ENCODE measurements around the gene LY9.
A peak's percentile ranks its signal among the peaks of the same experiment; 100 is the strongest.
"Not testable (repeated sequence)": the region's sequence is repeated elsewhere in the genome, so short reads cannot be mapped to it uniquely, and the experiment has no call there.

The LY9 gene

GRCh38 chr1:160772331-160772730 is 23.6 kb upstream of the LY9 start:
- Histone ChIP-seq H3K4me3 (no peak overlapping the region), H3K27ac (no peak overlapping the region)

GRCh38 chr1:160773093-160773492 is 22.9 kb upstream of the LY9 start:
- H3K4me3 ChIP-seq, result no peak overlapping the region
- H3K27ac ChIP-seq, result no peak overlapping the region

GRCh38 chr1:160774886-160775719 is 20.9 kb upstream of the LY9 start:
- Histone ChIP-seq H3K27ac (no peak overlapping the region), H3K4me3 (no peak overlapping the region)

GRCh38 chr1:160776178-160776577 is 19.8 kb upstream of the LY9 start:
- no peak overlapping the region for H3K4me3 ChIP-seq
- no peak overlapping the region for H3K27ac ChIP-seq

- Histone ChIP-seq H3K27ac (no peak overlapping the region), H3K4me3 (no peak overlapping the region)
These were observed 18.4 kb upstream of the LY9 start for GRCh38 chr1:160777486-160778089.

- H3K4me3 ChIP-seq, result no peak overlapping the region
- no peak overlapping the region for H3K27ac ChIP-seq
These were observed 17.0 kb upstream of the LY9 start for GRCh38 chr1:160778976-160779375.

GRCh38 chr1:160779626-160780397 is 16.2 kb upstream of the LY9 start:
- H3K27ac ChIP-seq, result peak overlapping the region in 3 of 21 experiments; percentile 33 to 86 (median 51)
- H3K4me3 ChIP-seq, result no peak overlapping the region

GRCh38 chr1:160780398-160780755 is 15.6 kb upstream of the LY9 start:
- Histone ChIP-seq H3K4me3 (no peak overlapping the region), H3K27ac (peak overlapping the region in 3 of 21 experiments; percentile 51 to 86 (median 69))

- H3K4me3 ChIP-seq, result no peak overlapping the region
- peak overlapping the region in 19 of 21 experiments; percentile 14 to 86 (median 58) for H3K27ac ChIP-seq
These were observed 14.7 kb upstream of the LY9 start for GRCh38 chr1:160781186-160781766.

- H3K4me3 ChIP-seq, result no peak overlapping the region
- H3K27ac ChIP-seq, result peak overlapping the region in 19 of 21 experiments; percentile 14 to 86 (median 58)
These were observed 13.9 kb upstream of the LY9 start for GRCh38 chr1:160781914-160782689.

- H3K27ac ChIP-seq, result peak overlapping the region in 5 of 21 experiments; percentile 21 to 86 (median 65)
- not testable (repeated sequence) for H3K4me3 ChIP-seq
These were observed 12.8 kb upstream of the LY9 start for GRCh38 chr1:160782988-160783765.

GRCh38 chr1:160789051-160789701 is 6.8 kb upstream of the LY9 start:
- Histone ChIP-seq H3K4me3 (no peak overlapping the region), H3K27ac (peak overlapping the region in 2 of 21 experiments; percentile 50 to 53)

GRCh38 chr1:160789702-160790611 is 6.0 kb upstream of the LY9 start:
- Histone ChIP-seq H3K27ac (peak overlapping the region in 6 of 21 experiments; percentile 41 to 79 (median 54)), H3K4me3 (no peak overlapping the region)

GRCh38 chr1:160794376-160794775 is 1.6 kb upstream of the LY9 start:
- Histone ChIP-seq H3K27ac (no peak overlapping the region), H3K4me3 (no peak overlapping the region)

GRCh38 chr1:160797271-160797709 is 1.3 kb downstream of the LY9 start:
- peak overlapping the region; percentile 6 to 35 (median 26) for H3K4me3 ChIP-seq

GRCh38 chr1:160797861-160798273 is 1.9 kb downstream of the LY9 start:
- H3K4me3 ChIP-seq, result peak overlapping the region in 2 of 7 experiments; percentile 10 to 29
- peak overlapping the region in 6 of 21 experiments; percentile 34 to 90 (median 66) for H3K27ac ChIP-seq

More at GRCh38 chr1:160797271-160797709, 1.3 kb downstream of the LY9 start:
- peak overlapping the region in 9 of 21 experiments; percentile 49 to 90 (median 67) for H3K27ac ChIP-seq

- Histone ChIP-seq H3K27ac (peak overlapping the region in 6 of 21 experiments; percentile 34 to 90 (median 54)), H3K4me3 (no peak overlapping the region)
These were observed 2.5 kb downstream of the LY9 start for GRCh38 chr1:160798439-160798838.
